ENCODE measurements around the gene SYP.
"Not testable (repeated sequence)": the region's sequence is repeated elsewhere in the genome, so short reads cannot be mapped to it uniquely, and the experiment has no call there.

The SYP gene

GRCh38 chrX:49188468-49189076 lies 11.4 kb downstream of the SYP start:
- DNase-seq = no peak

- no peak for DNase-seq
Observed at GRCh38 chrX:49187526-49187925, 12.5 kb downstream of the SYP start.

- DNase-seq = no peak
Observed at GRCh38 chrX:49187028-49187394, 13.0 kb downstream of the SYP start.

GRCh38 chrX:49186125-49187027 lies 13.6 kb downstream of the SYP start, which contains the start of gene PRICKLE3:
Gene PRICKLE3, minus strand, starts transcription at chrX:49186373. Its CDS starts 76 bp downstream, at chrX:49186297.
- DNase-seq = peak; percentile 70

GRCh38 chrX:49184294-49185281 lies 15.4 kb downstream of the SYP start:
- peak; percentile 24 for DNase-seq

GRCh38 chrX:49183701-49184281 lies 16.2 kb downstream of the SYP start:
- DNase-seq = no peak

- no peak for DNase-seq
Observed at GRCh38 chrX:49179358-49179757, 20.6 kb downstream of the SYP start.

GRCh38 chrX:49178537-49178936 lies 21.5 kb downstream of the SYP start:
- no peak for DNase-seq

GRCh38 chrX:49177873-49178480 lies 22.0 kb downstream of the SYP start:
- DNase-seq = no peak

GRCh38 chrX:49177338-49177833 lies 22.6 kb downstream of the SYP start:
- DNase-seq = no peak

GRCh38 chrX:49176421-49177326 lies 23.3 kb downstream of the SYP start:
- no peak for DNase-seq

GRCh38 chrX:49175435-49176274 lies 24.3 kb downstream of the SYP start:
- DNase-seq = no peak

- no peak for DNase-seq
Observed at GRCh38 chrX:49174723-49175122, 25.3 kb downstream of the SYP start.

GRCh38 chrX:49173544-49173943 lies 26.4 kb downstream of the SYP start:
- not testable (repeated sequence) for DNase-seq

- peak; percentile 73 for DNase-seq
Observed at GRCh38 chrX:49172280-49172780, 27.7 kb downstream of the SYP start.

- DNase-seq = peak; percentile 75
Observed at GRCh38 chrX:49171752-49172279, 28.2 kb downstream of the SYP start, which contains the start of gene PLP2. Gene PLP2, plus strand, starts transcription at chrX:49171898. Its CDS starts 103 bp downstream, at chrX:49172001.

GRCh38 chrX:49167740-49168108 lies 32.3 kb downstream of the SYP start:
- no peak for DNase-seq

- peak; percentile 60 for DNase-seq
Observed at GRCh38 chrX:49166914-49167739, 32.9 kb downstream of the SYP start.
